H1 (cell line): ENCODE data around the gene IFIT1. TPM values are rescaled to one million over a fixed set of nuclear protein-coding genes. Genes with fewer than 3 reads are reported as not detected.

Source experiments
- CTCF ChIA-PET: fragments of 300-600 bp; sonication (Branson Sonifier 250); formaldehyde crosslinking; loops from one replicate; lab custom pipeline; 2021; ENCODE audit not compliant: partially characterized antibody; lab: Charles Lee
- POLR2A ChIA-PET: fragments of 300-600 bp; sonication (Branson Sonifier 250); formaldehyde crosslinking; loops from one replicate; lab custom pipeline; 2021; ENCODE audit warnings: inconsistent platforms; ENCODE audit not compliant: partially characterized antibody; lab: Charles Lee
- DNase-seq, 2 experiments: peaks; one replicate each; pipeline versions ENCODE4 v3.0.0 to v3.0.0-alpha.2; 2010 to 2022; ENCODE audit warnings: low spot score in 2 of 2, low read depth in 1 of 2, mixed read lengths in 1 of 2
- FAIRE-seq: peaks from 2 replicates; lab custom pipeline; 2011; peaks lifted over from hg19 to GRCh38; lab: Jason Lieb, UNC
- H2AFZ ChIP-seq: 2 replicates; pipeline ENCODE4 v1.8.1; 2012; ENCODE audit warnings: low read length, inconsistent platforms
- H2AK5ac ChIP-seq: 2 replicates; pipeline ENCODE4 v1.6.1; 2013; ENCODE audit warnings: low read depth, low read length
- H2BK120ac ChIP-seq: replicated peaks from 2 replicates; pipeline ENCODE3; 2013; ENCODE audit warnings: low read depth, low read length, inconsistent platforms
- H2BK12ac ChIP-seq: 2 replicates; pipeline ENCODE4 v1.6.1; 2013; ENCODE audit warnings: low read depth, low read length
- H2BK15ac ChIP-seq: 2 replicates; pipeline ENCODE4 v1.6.1; 2013; ENCODE audit warnings: low read length
- H2BK20ac ChIP-seq: 2 replicates; pipeline ENCODE4 v1.6.1; 2013; ENCODE audit warnings: low read length
- H2BK5ac ChIP-seq: 2 replicates; pipeline ENCODE4 v1.6.1; 2013; ENCODE audit warnings: low read depth, low read length
- H3K14ac ChIP-seq: 2 replicates; pipeline ENCODE4 v1.6.1; 2013; ENCODE audit warnings: inconsistent platforms; ENCODE audit not compliant: insufficient read length
- H3K18ac ChIP-seq: 2 replicates; pipeline ENCODE4 v1.6.1; 2013; ENCODE audit warnings: low read length; ENCODE audit errors: extremely low read depth
- H3K23ac ChIP-seq: 2 replicates; pipeline ENCODE4 v1.6.1; 2013; ENCODE audit warnings: inconsistent platforms; ENCODE audit not compliant: insufficient read length
- H3K23me2 ChIP-seq: 2 replicates; pipeline ENCODE4 v1.6.1; 2013; ENCODE audit warnings: low read depth, low read length
- H3K27ac ChIP-seq: 2 replicates; pipeline ENCODE4 v1.6.1; 2011; ENCODE audit warnings: low read depth, low read length, inconsistent platforms
- H3K27me3 ChIP-seq, 4 experiments: replicated peaks in 1 of 4; 1 replicate in 1 of 4; 2 replicates in 3 of 4; pipeline versions ENCODE4 v1.6.1 to v1.8.1; 2011 to 2013; ENCODE audit warnings: low read length in 3 of 4, mild to moderate bottlenecking in 3 of 4, inconsistent platforms in 2 of 4, mixed read lengths in 2 of 4, moderate library complexity in 1 of 4; ENCODE audit not compliant: control insufficient read depth in 3 of 4, insufficient read depth in 3 of 4; ENCODE audit errors: extremely low read depth in 1 of 4
- H3K36me3 ChIP-seq, 4 experiments: 2 replicates each; pipeline versions ENCODE4 v1.6.1 to v1.8.1; 2011 to 2013; ENCODE audit warnings: mild to moderate bottlenecking in 4 of 4, low read length in 3 of 4, moderate library complexity in 2 of 4, control low read depth in 1 of 4, inconsistent platforms in 1 of 4; ENCODE audit not compliant: insufficient read depth in 4 of 4, control insufficient read depth in 2 of 4
- H3K4ac ChIP-seq: replicated peaks from 2 replicates; pipeline ENCODE3; 2013; ENCODE audit warnings: low read length, low read depth, mixed read lengths, inconsistent platforms; ENCODE audit not compliant: insufficient read length
- H3K4me1 ChIP-seq, 4 experiments: replicated peaks in 1 of 4; 1 replicate in 1 of 4; 2 replicates in 3 of 4; pipeline versions ENCODE4 v1.6.1 to v1.8.1; 2011 to 2013; ENCODE audit warnings: low read length in 3 of 4, inconsistent platforms in 2 of 4, mixed read lengths in 1 of 4; ENCODE audit not compliant: insufficient read depth in 4 of 4, control insufficient read depth in 3 of 4
- H3K4me2 ChIP-seq, 2 experiments: 2 replicates each; pipeline versions ENCODE4 v1.6.1 to v1.8.1; 2011 to 2013; ENCODE audit warnings: low read depth in 2 of 2, low read length in 2 of 2, control low read depth in 1 of 2, inconsistent platforms in 1 of 2, mild to moderate bottlenecking in 1 of 2; ENCODE audit not compliant: insufficient read depth in 1 of 2
- H3K4me3 ChIP-seq, 4 experiments: fragments of 200-600, 300-600 bp in 1 of 4; sonication (generic), shearing (Covaris generic), sonication (Bioruptor Twin) in 1 of 4; 2 replicates each; pipeline versions ENCODE4 v1.5.1 to v1.8.1; 2011 to 2016; ENCODE audit warnings: low read length in 4 of 4, low read depth in 3 of 4, control low read depth in 2 of 4, inconsistent platforms in 2 of 4, mild to moderate bottlenecking in 2 of 4, mixed read lengths in 1 of 4, moderate library complexity in 1 of 4; ENCODE audit not compliant: insufficient read depth in 2 of 4; ENCODE audit errors: extremely low read depth in 1 of 4
- H3K56ac ChIP-seq: replicated peaks from 2 replicates; pipeline ENCODE3; 2013; ENCODE audit warnings: low read depth, mild to moderate bottlenecking, mixed read lengths, low read length, inconsistent platforms; ENCODE audit not compliant: insufficient read length
- H3K79me1 ChIP-seq: 2 replicates; pipeline ENCODE4 v1.6.1; 2013; ENCODE audit warnings: low read depth, low read length, control low read depth
- H3K79me2 ChIP-seq, 2 experiments: 2 replicates each; pipeline versions ENCODE4 v1.6.1 to v1.8.1; 2012 to 2013; ENCODE audit warnings: low read length in 2 of 2, mild to moderate bottlenecking in 2 of 2, inconsistent platforms in 1 of 2; ENCODE audit not compliant: insufficient read depth in 2 of 2, control insufficient read depth in 1 of 2
- H3K9ac ChIP-seq, 4 experiments: replicated peaks in 1 of 4; 1 replicate in 1 of 4; 2 replicates in 3 of 4; pipeline versions ENCODE4 v1.6.1 to v1.8.1; 2011 to 2013; ENCODE audit warnings: low read depth in 3 of 4, low read length in 3 of 4, control low read depth in 2 of 4, mild to moderate bottlenecking in 2 of 4, moderate library complexity in 2 of 4, inconsistent platforms in 1 of 4; ENCODE audit errors: extremely low read depth in 1 of 4
- H3K9me3 ChIP-seq, 2 experiments: 2 replicates each; pipeline versions ENCODE4 v1.6.1 to v1.8.1; 2012 to 2013; ENCODE audit warnings: mild to moderate bottlenecking in 2 of 2, moderate library complexity in 2 of 2, control low read depth in 1 of 2, inconsistent platforms in 1 of 2, low read depth in 1 of 2, low read length in 1 of 2, mixed read lengths in 1 of 2; ENCODE audit not compliant: insufficient read depth in 2 of 2
- H4K20me1 ChIP-seq, 2 experiments: replicated peaks in 1 of 2; 2 replicates each; pipeline versions ENCODE3 to v1.8.1; 2011 to 2013; ENCODE audit warnings: inconsistent platforms in 2 of 2, low read length in 2 of 2, mild to moderate bottlenecking in 1 of 2; ENCODE audit not compliant: insufficient read depth in 2 of 2, control insufficient read depth in 1 of 2
- H4K5ac ChIP-seq: 2 replicates; pipeline ENCODE4 v1.6.1; 2013; ENCODE audit warnings: low read length, low read depth, mixed read lengths, inconsistent platforms; ENCODE audit not compliant: insufficient read length
- H4K8ac ChIP-seq: 2 replicates; pipeline ENCODE4 v1.8.0; 2013; ENCODE audit warnings: mild to moderate bottlenecking, moderate library complexity, low read length, inconsistent platforms; ENCODE audit not compliant: insufficient read depth; ENCODE audit errors: extremely low read depth
- H4K91ac ChIP-seq: replicated peaks from 2 replicates; pipeline ENCODE3; 2013; ENCODE audit warnings: low read length, mixed read lengths, inconsistent platforms; ENCODE audit not compliant: insufficient read length
- ASH2L ChIP-seq: fragments of 200-600, 300-600 bp; sonication (generic); IDR thresholded peaks from one replicate; pipeline ENCODE4 v1.7.1; 2017; ENCODE audit warnings: low read length
- ATF3 ChIP-seq: IDR thresholded peaks from 2 replicates; pipeline ENCODE4 v1.6.1; 2011; ENCODE audit warnings: low read depth, mild to moderate bottlenecking, low read length; ENCODE audit not compliant: insufficient read depth
- CHD2 ChIP-seq: IDR thresholded peaks from 2 replicates; pipeline ENCODE4 v1.6.1; 2012; ENCODE audit warnings: low read length, improper control_type of control experiment
- CREB1 ChIP-seq: IDR thresholded peaks from 2 replicates; pipeline ENCODE4 v1.6.1; 2012; ENCODE audit warnings: inconsistent platforms
- EGR1 ChIP-seq: IDR thresholded peaks from 2 replicates; pipeline ENCODE4 v1.6.1; 2011; ENCODE audit warnings: low read depth, low read length, borderline replicate concordance
- FOSL1 ChIP-seq: IDR thresholded peaks from 2 replicates; pipeline ENCODE4 v1.6.1; 2011; ENCODE audit warnings: mild to moderate bottlenecking, low read depth, low read length, moderate library complexity; ENCODE audit not compliant: insufficient read depth
- HDAC2 ChIP-seq, 2 experiments: fragments of 300-600 bp in 1 of 2; sonication (generic) in 1 of 2; IDR thresholded peaks; 2 replicates each; pipeline ENCODE4 v1.6.1; 2011 to 2012; ENCODE audit warnings: low read depth in 2 of 2, low read length in 2 of 2, mild to moderate bottlenecking in 2 of 2, moderate library complexity in 2 of 2, borderline replicate concordance in 1 of 2, inconsistent platforms in 1 of 2
- KDM5A ChIP-seq: fragments of 200-600 bp; IDR thresholded peaks from 2 replicates; pipeline ENCODE4 v1.7.1; 2012; ENCODE audit warnings: mild to moderate bottlenecking, low read length, inconsistent platforms, mixed read lengths
- NRF1 ChIP-seq: IDR thresholded peaks from 2 replicates; pipeline ENCODE4 v1.6.1; 2011; ENCODE audit warnings: mild to moderate bottlenecking, low read depth, low read length, improper control_type of control experiment
- RFX5 ChIP-seq: IDR thresholded peaks from 2 replicates; pipeline ENCODE4 v1.6.1; 2011; ENCODE audit warnings: low read depth, low read length, improper control_type of control experiment, borderline replicate concordance
- SP2 ChIP-seq: IDR thresholded peaks from 2 replicates; pipeline ENCODE4 v1.6.1; 2012; ENCODE audit warnings: mild to moderate bottlenecking, low read length, inconsistent platforms
- YY1 ChIP-seq: IDR thresholded peaks from 2 replicates; pipeline ENCODE4 v1.6.1; 2011; ENCODE audit warnings: low read depth, mild to moderate bottlenecking, low read length
- WGBS, 2 experiments: shearing (Covaris generic) in 1 of 2; methylation state at CpG; one replicate each; pipeline versions ENCODE4 v1.1.6 to v1.1.7; 2013 to 2015; ENCODE audit warnings: low lambda C conversion rate in 2 of 2, mixed read lengths in 2 of 2, inconsistent platforms in 1 of 2, low coverage in 1 of 2, missing lambda C conversion rate in 1 of 2; ENCODE audit not compliant: insufficient replicate concordance in 2 of 2, insufficient coverage in 1 of 2, insufficient read length in 1 of 2; ENCODE audit errors: extremely low coverage in 1 of 2, missing lambda C conversion rate in 1 of 2; 5-methylcytosine and 5-hydroxymethylcytosine counted together
- polyA plus RNA-seq, 7 experiments: library from polyadenylated mRNA; depleted of rRNA in 3 of 7; stranded (reverse) in 5 of 7; unstranded in 2 of 7; fragments of >200 nt in 5 of 7; fragments of 200-250 nt in 2 of 7; gene quantifications; 1 replicate in 5 of 7; 2 replicates in 1 of 7; 4 replicates in 1 of 7; pipeline versions ENCODE4 v1.2.1 to v1.2.3, GENCODE V29; 2011 to 2013; ENCODE audit warnings: missing spikeins in 2 of 7, mixed read lengths in 2 of 7
- total RNA-seq: library from RNA; stranded (reverse); fragmentation: NEBNext Ultra II Directional; extraction: Animal tissue kit (Norgen Biotek cat#: 25700); gene quantifications from 2 replicates; pipeline ENCODE4 v1.2.1, GENCODE V29; 2021

IFIT1 gene
- total and polyA plus RNA-seq, 2 of the 8 experiments (the other 6 are each of a cell fraction or from before 2014, with no cell fraction given), result 0.94 to 1.5 TPM

DNA sequence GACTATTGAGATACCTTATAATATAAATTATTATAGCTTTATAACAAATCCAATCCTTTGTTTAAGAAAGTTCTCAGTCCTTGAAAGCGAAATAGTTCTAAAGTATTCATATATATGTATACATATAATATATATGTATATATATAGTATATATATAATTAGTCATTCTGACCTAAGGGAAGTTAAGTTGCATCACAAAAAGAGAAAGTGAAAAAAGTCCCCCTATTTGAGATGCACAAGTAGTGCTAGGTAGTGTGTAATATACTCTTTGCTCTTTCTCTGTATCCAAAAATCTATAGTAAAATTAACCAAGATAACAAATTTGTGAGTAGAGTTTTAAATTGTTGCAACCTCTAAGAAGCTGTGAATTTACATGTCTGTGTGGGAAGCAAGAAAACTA, 27.9 kb upstream of the IFIT1 start:
- Histone ChIP-seq H2AK5ac (no peak overlapping the region), H3K4me2 (no peak overlapping the region), H2BK5ac (no peak overlapping the region), H3K4ac (no peak overlapping the region), H4K8ac (no peak overlapping the region), H2BK120ac (no peak overlapping the region), H3K79me2 (no peaks in the 10 kb centered on the region), H2BK12ac (no peak overlapping the region), H3K23ac (no peak overlapping the region), H3K4me3 (no peak overlapping the region), H3K9ac (no peak overlapping the region), H3K79me1 (no peaks in the 10 kb centered on the region), H4K91ac (no peak overlapping the region), H3K36me3 (no peaks in the 10 kb centered on the region; a peak in 1 of 8 replicates)
- 68% methylated on average over 1 of the region's 1 CpG; no CpG with 5 or more reads in 1 of the 2 experiments for WGBS, 2 experiments
- DNase-seq, result no peak
- TF ChIP-seq YY1 (no peak), RFX5 (no peak), CREB1 (no peak), SP2 (no peak), FOSL1 (no peak), NRF1 (no peak), CHD2 (no peak), ATF3 (no peak), HDAC2 (IDR thresholded peaks at IDR 0.05; ENCODE audit: borderline replicate concordance in 1 of 2, low read depth in 2 of 2, low read length in 2 of 2) (no peak), EGR1 (no peak), KDM5A (no peak), ASH2L (no peak)
- TF ChIP-seq, all 59 proteins: peak for 0
- Histone ChIP-seq H4K20me1 (no peaks in the 10 kb centered on the region), H3K4me1 (peaks cover 0 to 6% (median 0%) of the 10 kb centered on the region in 4 experiments; a peak in 1 of 7 replicates), H3K27me3 (no peaks in the 10 kb centered on the region), H3K27ac (no peak overlapping the region), H3K56ac (no peak overlapping the region), H3K14ac (no peak overlapping the region), H3K18ac (no peak overlapping the region), H4K5ac (no peak overlapping the region), H2BK15ac (no peak overlapping the region), H2AFZ (no peak overlapping the region), H2BK20ac (no peak overlapping the region), H3K9me3 (no peaks in the 10 kb centered on the region), H3K23me2 (no peaks in the 10 kb centered on the region; the same call in 1 of the 2 replicates)
- ChIA-PET POLR2A (no interaction called here), CTCF (interaction anchor here (0.8 to 1.6 kb wide), 6 partner anchors 14 to 430 kb away, joined by 3 to 4 read pairs (median 3); no protein-coding TSS in a partner anchor)
- no peak for FAIRE-seq
